LNCaP clone FGC (cell line): ENCODE measurements around the gene SERPINA9.

ENCODE experiments used
- DNase-seq: peaks from one replicate; pipeline ENCODE4 v3.0.0-alpha.2; 2011; ENCODE audit warnings: low read depth
- H3K4me3 ChIP-seq: 2 replicates; pipeline ENCODE4 v1.5.1; 2011; ENCODE audit warnings: mild to moderate bottlenecking, low read depth, low read length, control low read depth
- TF ChIP-seq, protein P1 (sequence below): IDR thresholded peaks from 2 replicates; pipeline ENCODE4 v1.5.1; 2012; ENCODE audit warnings: mild to moderate bottlenecking; ENCODE audit not compliant: control insufficient read depth, insufficient read depth; ENCODE audit errors: extremely low read depth

The SERPINA9 gene

DNA sequence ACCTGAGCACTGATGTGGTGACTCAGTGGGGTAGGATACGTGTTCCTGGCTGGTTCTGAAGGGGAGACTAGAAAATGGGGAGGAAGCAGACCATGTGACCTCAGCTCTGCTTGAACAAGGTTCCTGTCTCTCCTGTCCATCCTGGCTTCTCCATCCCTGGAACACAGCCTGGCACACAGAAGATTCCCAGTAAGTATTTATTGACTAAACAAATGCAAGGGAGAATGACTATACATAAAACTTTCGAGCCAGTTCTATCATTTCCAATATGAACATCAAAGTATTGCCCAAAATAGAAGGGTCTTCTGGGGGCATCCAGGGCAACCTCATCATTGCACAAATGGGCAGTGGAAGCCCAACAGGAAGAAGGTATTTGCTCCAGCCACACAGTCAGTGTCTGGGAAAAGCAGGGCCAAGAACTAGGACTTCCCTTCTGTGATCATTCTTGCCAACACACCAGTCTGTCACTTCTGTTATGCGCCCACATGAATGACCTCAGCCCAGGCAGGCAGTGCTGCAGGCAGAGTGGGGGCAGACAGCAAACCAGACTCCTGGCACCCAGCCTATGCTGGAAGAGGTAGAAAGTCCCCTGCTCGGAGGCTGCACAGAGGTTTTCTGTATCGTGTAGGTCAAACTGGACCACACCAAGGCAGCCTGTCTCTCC, 5.6 kb upstream of the SERPINA9 start:
- no peak for DNase-seq

DNA sequence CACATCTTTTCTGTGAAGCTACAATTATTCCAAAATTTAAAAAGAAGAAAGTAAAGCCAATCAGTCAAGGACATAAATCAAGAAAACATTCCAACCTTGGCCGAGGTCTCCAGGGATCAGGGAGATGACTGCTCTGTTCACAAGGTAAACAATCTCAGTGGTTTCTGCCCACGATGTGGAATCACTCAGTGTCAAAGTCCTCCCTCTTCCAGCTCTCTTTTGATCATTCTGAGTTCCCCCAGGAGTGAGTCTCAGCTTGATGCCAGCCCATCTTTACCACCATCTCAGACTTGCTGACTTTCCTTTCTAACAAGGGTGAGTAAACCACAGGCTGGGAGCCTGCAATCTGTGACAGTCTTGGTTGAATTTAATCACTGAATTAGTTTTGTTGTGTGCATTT, 4.8 kb upstream of the SERPINA9 start:
- H3K4me3 ChIP-seq, result no peak overlapping the region
- TF ChIP-seq, protein P1, sequence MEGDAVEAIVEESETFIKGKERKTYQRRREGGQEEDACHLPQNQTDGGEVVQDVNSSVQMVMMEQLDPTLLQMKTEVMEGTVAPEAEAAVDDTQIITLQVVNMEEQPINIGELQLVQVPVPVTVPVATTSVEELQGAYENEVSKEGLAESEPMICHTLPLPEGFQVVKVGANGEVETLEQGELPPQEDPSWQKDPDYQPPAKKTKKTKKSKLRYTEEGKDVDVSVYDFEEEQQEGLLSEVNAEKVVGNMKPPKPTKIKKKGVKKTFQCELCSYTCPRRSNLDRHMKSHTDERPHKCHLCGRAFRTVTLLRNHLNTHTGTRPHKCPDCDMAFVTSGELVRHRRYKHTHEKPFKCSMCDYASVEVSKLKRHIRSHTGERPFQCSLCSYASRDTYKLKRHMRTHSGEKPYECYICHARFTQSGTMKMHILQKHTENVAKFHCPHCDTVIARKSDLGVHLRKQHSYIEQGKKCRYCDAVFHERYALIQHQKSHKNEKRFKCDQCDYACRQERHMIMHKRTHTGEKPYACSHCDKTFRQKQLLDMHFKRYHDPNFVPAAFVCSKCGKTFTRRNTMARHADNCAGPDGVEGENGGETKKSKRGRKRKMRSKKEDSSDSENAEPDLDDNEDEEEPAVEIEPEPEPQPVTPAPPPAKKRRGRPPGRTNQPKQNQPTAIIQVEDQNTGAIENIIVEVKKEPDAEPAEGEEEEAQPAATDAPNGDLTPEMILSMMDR, result no peak
- no peak for DNase-seq

More for the DNA sequence above, 5.6 kb upstream of the SERPINA9 start:
- no peak overlapping the region for H3K4me3 ChIP-seq
- TF ChIP-seq, protein P1, result no peak

DNA sequence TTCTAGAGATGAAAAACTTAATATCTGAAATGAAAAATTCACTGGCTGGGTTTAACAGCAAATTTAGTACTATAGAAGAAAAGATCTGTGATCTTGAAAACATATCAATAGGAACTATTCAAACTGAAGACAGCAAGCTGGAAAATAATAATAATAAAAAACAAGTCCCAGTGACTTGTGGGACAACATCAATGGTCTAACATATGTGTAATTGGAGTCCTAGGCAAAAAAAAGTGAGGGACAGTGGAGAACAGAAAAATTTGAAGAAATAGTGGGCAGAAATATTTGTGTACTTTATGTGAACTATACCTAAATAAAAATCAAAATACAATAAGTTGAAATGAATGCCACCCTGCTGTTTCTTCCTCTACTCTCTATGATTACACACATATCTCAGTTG, 2.4 kb upstream of the SERPINA9 start:
- TF ChIP-seq, protein P1, result no peak
- DNase-seq, result no peak
- no peak overlapping the region for H3K4me3 ChIP-seq

DNA sequence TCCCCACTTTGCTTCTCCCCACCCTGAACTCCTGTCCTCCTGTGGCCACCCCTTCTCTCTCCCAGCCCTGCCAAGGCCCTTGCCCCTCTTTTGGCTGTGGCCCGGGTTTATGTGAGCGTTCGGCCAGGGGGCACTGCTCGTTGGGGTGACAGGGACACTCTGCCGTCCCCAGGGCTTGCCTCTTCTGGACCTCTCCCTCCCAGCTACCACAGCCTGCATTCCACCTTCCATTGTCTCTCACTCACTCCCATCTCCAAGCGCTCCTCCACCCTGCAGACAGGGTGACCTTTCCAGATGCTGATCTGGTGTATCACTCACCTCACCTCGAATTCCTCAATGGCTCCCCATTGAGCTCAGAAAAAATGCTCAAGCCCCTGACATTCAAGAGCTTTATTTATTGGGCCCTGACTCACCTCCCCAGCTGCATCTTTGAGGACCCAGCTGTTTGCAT, 1.4 kb downstream of the SERPINA9 start:
- H3K4me3 ChIP-seq, result no peak overlapping the region
- DNase-seq, result no peak
- TF ChIP-seq, protein P1, result no peak

DNA sequence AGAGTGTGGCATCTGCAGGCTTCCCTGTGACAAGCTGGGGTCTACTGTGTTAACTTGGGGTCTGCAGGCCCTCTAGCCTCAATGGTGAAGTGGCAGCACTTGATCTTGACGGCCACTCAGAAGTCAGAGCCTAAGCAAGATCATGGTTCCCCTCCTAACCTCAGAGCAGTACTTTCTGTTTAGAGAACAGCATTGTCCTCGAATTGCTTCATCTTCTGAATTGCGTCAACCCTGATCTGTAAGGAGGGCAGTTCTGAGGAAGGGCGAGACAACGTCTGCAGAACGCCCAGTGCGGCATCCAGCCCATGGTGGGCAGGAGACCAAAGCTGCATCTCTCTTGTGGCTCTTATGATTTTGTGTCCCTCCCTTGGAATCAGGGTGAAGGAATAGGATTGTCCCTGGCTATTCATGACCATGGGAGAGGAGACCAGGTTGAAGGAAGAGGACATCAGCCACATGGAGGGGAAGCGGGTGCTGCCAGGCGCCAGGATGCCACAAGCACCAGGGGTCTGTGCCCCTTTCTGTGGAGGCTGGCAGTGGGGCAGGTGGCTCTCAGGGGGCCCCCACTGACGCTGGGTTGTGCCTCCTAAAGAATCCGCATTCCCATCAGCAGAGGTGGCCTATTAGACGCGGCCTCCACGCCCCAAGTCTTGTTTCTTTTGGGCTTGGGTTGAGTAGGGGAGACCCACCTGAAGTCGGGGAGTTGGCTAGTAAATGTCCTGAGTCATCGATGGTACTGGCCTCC, 2.2 kb downstream of the SERPINA9 start:
- no peak overlapping the region for H3K4me3 ChIP-seq
- TF ChIP-seq, protein P1, result no peak

DNA sequence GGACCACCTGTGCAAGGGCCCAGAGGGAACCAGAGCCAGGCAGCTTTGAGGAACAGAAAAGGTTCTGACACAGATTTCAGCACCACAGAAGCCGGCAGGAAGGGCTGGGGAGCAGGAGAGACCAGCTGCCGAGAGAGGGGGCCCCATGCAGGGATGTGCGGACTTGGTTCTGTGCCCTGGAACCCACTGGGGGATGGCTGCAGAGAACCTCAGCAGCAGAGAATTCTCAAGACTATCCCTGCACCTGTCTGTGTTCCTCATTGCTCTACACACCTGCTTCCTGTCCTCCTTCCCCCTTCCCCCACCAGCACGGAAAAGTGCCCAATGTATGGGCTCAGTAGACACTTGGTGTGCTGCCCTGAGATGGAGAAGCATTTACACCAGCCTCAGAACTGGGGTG, 3.2 kb downstream of the SERPINA9 start:
- TF ChIP-seq, protein P1, result no peak
- no peak for DNase-seq
- no peak overlapping the region for H3K4me3 ChIP-seq

More for the DNA sequence above, 2.2 kb downstream of the SERPINA9 start:
- DNase-seq, result no peak

DNA sequence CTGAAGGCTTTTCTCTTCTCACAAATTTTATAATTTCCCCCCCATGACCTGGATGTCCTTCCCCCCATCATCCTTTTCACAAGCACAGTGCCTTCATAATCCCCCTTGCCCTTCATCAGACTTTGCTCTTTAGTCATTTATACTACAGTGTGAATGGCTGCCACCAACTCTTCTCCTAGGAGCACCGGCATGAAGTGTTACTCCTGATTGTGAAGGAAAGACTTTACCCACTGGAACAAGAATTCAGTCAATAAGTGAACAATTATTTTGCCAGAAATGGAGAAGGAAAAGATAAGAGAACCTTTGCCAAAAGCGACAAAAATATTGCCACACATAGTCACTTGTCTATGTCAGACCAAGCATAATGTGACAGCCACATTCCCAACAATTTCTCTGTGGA, 5.0 kb downstream of the SERPINA9 start:
- no peak for DNase-seq
- TF ChIP-seq, protein P1, result no peak
- no peak overlapping the region for H3K4me3 ChIP-seq
